ENCODE measurements around the gene TRPV5. TPM values are rescaled to one million over a fixed set of nuclear protein-coding genes. Genes with fewer than 3 reads are reported as not detected.

TRPV5 gene
- total RNA-seq, 4 donors from 2014 or later = not detected

DNA sequence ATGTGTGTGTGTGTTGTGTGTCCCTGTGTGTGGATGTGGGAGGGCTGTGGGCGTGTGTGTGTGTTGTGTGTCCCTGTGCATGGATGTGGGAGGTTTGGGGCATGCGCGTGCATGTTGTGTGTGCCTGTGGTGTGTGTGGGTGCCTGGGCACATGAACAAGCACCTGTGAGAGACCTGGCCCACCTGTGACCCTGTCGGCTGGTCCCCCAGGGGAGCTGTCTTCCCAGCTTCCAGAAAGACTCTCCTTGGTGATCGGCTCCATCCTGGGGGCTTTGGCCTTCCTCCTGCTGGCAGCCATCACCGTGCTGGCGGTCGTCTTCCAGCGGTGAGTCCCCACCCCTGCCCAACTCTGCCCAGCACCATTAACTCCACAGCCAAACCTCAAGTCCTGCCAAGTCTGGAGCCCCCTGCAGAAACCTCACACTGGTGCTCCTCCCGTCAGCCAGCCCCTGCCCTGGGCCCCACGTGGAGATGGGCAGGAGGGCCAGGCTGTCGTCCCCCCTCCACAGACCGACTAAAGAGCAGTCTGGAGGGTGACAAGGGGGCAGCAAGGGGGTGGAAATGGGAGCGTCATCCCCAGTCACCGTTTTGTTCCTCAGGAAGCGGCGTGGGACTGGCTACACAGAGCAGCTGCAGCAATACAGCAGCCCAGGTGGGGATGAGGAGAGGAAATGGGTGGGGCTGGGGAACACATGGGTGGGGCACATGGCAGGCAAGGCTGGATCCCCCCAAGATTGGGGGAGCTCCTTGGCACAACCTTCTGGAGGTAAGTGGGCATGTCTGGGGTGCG lies 66.0 kb downstream of the TRPV5 start:
- Histone ChIP-seq H3K27ac (no peak overlapping the region), H3K4me1 (peaks cover 19% of the 10 kb centered on the region), H3K9me3 (no peaks in the 10 kb centered on the region), H3K36me3 (peaks cover 62% of the 10 kb centered on the region), H3K27me3 (no peaks in the 10 kb centered on the region), H3K4me3 (no peak overlapping the region)
- WGBS = 84% methylated on average over 16 of the region's 18 CpGs
- DNase-seq (ENCODE audit: low spot score in 2 of 2) = no peak
- TF ChIP-seq POLR2AphosphoS5 (IDR thresholded peaks at IDR 0.05) (no peak), EP300 (IDR thresholded peaks at IDR 0.05) (no peak), POLR2A (IDR thresholded peaks at IDR 0.05) (no peak)
- TF ChIP-seq, protein P1, sequence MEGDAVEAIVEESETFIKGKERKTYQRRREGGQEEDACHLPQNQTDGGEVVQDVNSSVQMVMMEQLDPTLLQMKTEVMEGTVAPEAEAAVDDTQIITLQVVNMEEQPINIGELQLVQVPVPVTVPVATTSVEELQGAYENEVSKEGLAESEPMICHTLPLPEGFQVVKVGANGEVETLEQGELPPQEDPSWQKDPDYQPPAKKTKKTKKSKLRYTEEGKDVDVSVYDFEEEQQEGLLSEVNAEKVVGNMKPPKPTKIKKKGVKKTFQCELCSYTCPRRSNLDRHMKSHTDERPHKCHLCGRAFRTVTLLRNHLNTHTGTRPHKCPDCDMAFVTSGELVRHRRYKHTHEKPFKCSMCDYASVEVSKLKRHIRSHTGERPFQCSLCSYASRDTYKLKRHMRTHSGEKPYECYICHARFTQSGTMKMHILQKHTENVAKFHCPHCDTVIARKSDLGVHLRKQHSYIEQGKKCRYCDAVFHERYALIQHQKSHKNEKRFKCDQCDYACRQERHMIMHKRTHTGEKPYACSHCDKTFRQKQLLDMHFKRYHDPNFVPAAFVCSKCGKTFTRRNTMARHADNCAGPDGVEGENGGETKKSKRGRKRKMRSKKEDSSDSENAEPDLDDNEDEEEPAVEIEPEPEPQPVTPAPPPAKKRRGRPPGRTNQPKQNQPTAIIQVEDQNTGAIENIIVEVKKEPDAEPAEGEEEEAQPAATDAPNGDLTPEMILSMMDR (IDR thresholded peaks at IDR 0.05) = no peak

DNA sequence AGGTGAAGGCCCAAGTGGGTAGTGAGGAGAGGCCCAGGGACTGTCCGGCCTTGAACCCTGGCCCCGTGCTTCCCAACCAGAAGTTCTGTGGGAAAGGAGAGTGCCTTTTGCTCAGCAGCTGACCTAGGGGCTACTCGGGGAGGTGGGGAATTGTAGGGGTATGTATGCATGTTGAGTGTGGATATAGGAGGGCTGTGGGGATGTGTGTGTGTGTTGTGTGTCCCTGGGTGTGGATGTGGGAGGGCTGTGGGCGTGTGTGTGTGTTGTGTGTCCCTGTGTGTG lies 66.5 kb downstream of the TRPV5 start:
- Histone ChIP-seq H3K27ac (no peak overlapping the region), H3K36me3 (peaks cover 64% of the 10 kb centered on the region), H3K9me3 (no peaks in the 10 kb centered on the region), H3K4me3 (no peak overlapping the region), H3K4me1 (peaks cover 19% of the 10 kb centered on the region), H3K27me3 (no peaks in the 10 kb centered on the region)
- TF ChIP-seq POLR2AphosphoS5 (IDR thresholded peaks at IDR 0.05) (no peak), POLR2A (IDR thresholded peaks at IDR 0.05) (no peak), EP300 (IDR thresholded peaks at IDR 0.05) (no peak)
- TF ChIP-seq, protein P1 (IDR thresholded peaks at IDR 0.05) = no peak
- WGBS = 69% methylated on average over 4 of the region's 4 CpGs
- DNase-seq (ENCODE audit: low spot score in 2 of 2) = no peak

GRCh38 chr7:142866361-142867096 lies 67.0 kb downstream of the TRPV5 start:
- H3K9me3 ChIP-seq = no peaks in the 10 kb centered on the region
- WGBS = 68% methylated on average over 7 of the region's 18 CpGs
- H3K36me3 ChIP-seq = peaks cover 61% of the 10 kb centered on the region
- H3K27me3 ChIP-seq = no peaks in the 10 kb centered on the region
- H3K4me3 ChIP-seq = no peak overlapping the region
- no peak for DNase-seq (ENCODE audit: low spot score in 2 of 2)
- no peak for TF ChIP-seq EP300 (IDR thresholded peaks at IDR 0.05)
- TF ChIP-seq, protein P1 (IDR thresholded peaks at IDR 0.05) = peak in 1 of 2 donors; percentile 52
- H3K4me1 ChIP-seq = peaks cover 19% of the 10 kb centered on the region
- H3K27ac ChIP-seq = no peak overlapping the region

DNA sequence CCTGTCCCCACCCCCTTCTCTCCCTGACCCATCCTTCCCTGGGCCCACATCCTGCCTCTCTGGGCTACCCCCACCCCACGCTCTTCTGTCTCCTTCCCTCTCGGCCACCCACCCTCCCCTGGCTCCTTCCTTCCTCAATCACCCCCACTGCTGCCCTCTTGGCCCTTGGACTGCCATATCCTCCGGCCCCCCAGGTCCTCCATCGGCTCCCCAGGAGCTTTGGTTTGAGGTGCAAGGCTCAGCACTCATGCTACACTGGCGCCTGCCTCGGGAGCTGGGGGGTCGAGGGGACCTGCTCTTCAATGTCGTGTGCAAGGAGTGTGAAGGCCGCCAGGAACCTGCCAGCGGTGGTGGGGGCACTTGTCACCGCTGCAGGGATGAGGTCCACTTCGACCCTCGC lies 67.8 kb downstream of the TRPV5 start:
- no peak for TF ChIP-seq POLR2AphosphoS5 (IDR thresholded peaks at IDR 0.05)
- TF ChIP-seq EP300 (IDR thresholded peaks at IDR 0.05) = no peak
- TF ChIP-seq, protein P1 (IDR thresholded peaks at IDR 0.05) = no peak
- no peak for TF ChIP-seq POLR2A (IDR thresholded peaks at IDR 0.05)
- H3K4me1 ChIP-seq = peaks cover 19% of the 10 kb centered on the region
- H3K4me3 ChIP-seq = no peak overlapping the region
- WGBS = 71% methylated on average over 9 of the region's 13 CpGs
- peaks cover 56% of the 10 kb centered on the region for H3K36me3 ChIP-seq
- no peaks in the 10 kb centered on the region for H3K9me3 ChIP-seq
- no peak overlapping the region for H3K27ac ChIP-seq
- DNase-seq (ENCODE audit: low spot score in 2 of 2) = no peak
- H3K27me3 ChIP-seq = no peaks in the 10 kb centered on the region

GRCh38 chr7:142864980-142865747 lies 68.4 kb downstream of the TRPV5 start:
- TF ChIP-seq EP300 (IDR thresholded peaks at IDR 0.05) = no peak
- TF ChIP-seq, protein P1 (IDR thresholded peaks at IDR 0.05) = no peak
- no peak for TF ChIP-seq POLR2A (IDR thresholded peaks at IDR 0.05)
- no peak for TF ChIP-seq POLR2AphosphoS5 (IDR thresholded peaks at IDR 0.05)
- Histone ChIP-seq H3K4me1 (peaks cover 21% of the 10 kb centered on the region), H3K4me3 (no peak overlapping the region), H3K27ac (no peak overlapping the region), H3K27me3 (no peaks in the 10 kb centered on the region), H3K36me3 (peaks cover 50% of the 10 kb centered on the region), H3K9me3 (no peaks in the 10 kb centered on the region)
- no peak for DNase-seq (ENCODE audit: low spot score in 2 of 2)
- WGBS = 46% methylated on average over 14 of the region's 14 CpGs
